Measurements from ENCODE around the gene DOP1A. TPM values are rescaled to one million over a fixed set of nuclear protein-coding genes. Genes with fewer than 3 reads are reported as not detected.
A peak's percentile ranks its signal among the peaks of the same experiment; 100 is the strongest.

Gene DOP1A
- total RNA-seq, 1 donor from 2014 or later: 19.3 TPM

DNA sequence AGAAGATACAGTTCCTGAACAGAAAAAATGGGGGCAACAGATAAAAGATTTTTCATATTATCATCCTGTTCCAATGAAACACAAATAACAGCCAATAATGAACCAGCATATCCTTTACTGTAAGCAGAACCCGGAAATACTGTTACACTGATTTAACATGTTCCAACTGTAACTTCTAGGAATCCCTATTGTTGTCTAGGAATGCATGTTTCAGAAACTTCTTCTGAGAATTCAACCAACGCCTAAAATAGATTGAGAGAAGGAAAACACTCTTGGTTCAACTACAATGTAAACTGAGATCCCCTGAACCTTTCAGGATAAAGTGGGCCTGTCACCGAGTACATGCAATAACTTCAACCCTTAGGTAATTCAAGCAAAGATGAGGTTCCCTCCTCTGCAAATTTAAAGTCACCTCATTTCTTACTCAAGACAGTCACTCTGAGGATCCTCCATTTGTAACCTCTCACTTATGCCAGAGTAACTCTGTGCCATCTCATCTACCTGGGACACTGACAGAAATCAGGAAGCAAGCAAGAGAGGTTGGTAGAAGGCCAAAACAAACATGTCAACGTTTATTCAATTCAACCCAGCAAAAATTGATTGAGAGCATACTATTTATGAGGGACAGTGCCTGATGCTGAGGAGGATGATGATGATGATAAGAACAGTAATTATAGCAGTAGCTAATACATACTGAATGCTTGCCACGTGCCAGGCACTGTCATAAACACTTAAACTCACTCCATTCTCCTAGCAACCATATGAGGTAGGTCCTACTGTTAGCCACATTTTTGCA, 15.9 kb upstream of the DOP1A start:
- peaks cover 0 to 5% (median 2%) of the 10 kb centered on the region in 3 donors for H3K36me3 ChIP-seq (ENCODE audit: control insufficient read depth in 3 of 3, insufficient read depth in 3 of 3, low read length in 3 of 3)
- no peak overlapping the region for H3K4me3 ChIP-seq (ENCODE audit: low read length in 3 of 3)
- no peaks in the 10 kb centered on the region for H3K9me3 ChIP-seq (ENCODE audit: control insufficient read depth in 3 of 3, low read length in 3 of 3)
- no peaks in the 10 kb centered on the region for H3K4me1 ChIP-seq (ENCODE audit: control insufficient read depth in 3 of 3, insufficient read depth in 3 of 3, low read length in 3 of 3)
- no peak overlapping the region for H3K27ac ChIP-seq (ENCODE audit: low read depth, low read length)
- no peak overlapping the region for H3K9ac ChIP-seq (ENCODE audit: low read depth in 1 of 3, low read length in 3 of 3)
- no peaks in the 10 kb centered on the region for H3K27me3 ChIP-seq (ENCODE audit: control insufficient read depth in 3 of 3, insufficient read depth in 3 of 3, low read length in 3 of 3)

DNA sequence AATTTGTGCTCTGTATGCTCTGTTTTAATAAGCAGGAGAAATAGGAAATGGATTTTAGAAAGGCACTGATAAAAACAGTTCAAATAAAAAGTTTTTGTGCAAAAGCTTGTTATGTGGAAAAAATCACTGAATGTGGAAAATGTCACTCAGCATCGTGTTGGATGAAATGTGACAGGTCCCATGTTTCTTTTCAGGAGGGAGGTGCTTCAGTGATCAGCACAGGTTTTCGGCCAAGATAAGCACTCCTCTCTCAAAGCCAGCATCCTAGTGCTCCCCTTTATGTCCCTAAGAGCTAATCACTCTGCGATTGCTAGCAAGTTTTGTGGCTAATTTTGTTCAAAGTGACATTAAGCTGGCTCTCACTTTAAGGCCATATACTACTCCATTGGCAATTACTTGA, 13.8 kb upstream of the DOP1A start:
- no peak overlapping the region for H3K4me3 ChIP-seq (ENCODE audit: low read length in 3 of 3)
- no peak overlapping the region for H3K27ac ChIP-seq (ENCODE audit: low read depth, low read length)
- no peaks in the 10 kb centered on the region for H3K9me3 ChIP-seq (ENCODE audit: control insufficient read depth in 3 of 3, low read length in 3 of 3)
- H3K4me1 ChIP-seq (ENCODE audit: control insufficient read depth in 3 of 3, insufficient read depth in 3 of 3, low read length in 3 of 3): no peaks in the 10 kb centered on the region
- H3K27me3 ChIP-seq (ENCODE audit: control insufficient read depth in 3 of 3, insufficient read depth in 3 of 3, low read length in 3 of 3): no peaks in the 10 kb centered on the region
- no peak overlapping the region for H3K9ac ChIP-seq (ENCODE audit: low read depth in 1 of 3, low read length in 3 of 3)
- peaks cover 0 to 6% (median 4%) of the 10 kb centered on the region in 3 donors for H3K36me3 ChIP-seq (ENCODE audit: control insufficient read depth in 3 of 3, insufficient read depth in 3 of 3, low read length in 3 of 3)

DNA sequence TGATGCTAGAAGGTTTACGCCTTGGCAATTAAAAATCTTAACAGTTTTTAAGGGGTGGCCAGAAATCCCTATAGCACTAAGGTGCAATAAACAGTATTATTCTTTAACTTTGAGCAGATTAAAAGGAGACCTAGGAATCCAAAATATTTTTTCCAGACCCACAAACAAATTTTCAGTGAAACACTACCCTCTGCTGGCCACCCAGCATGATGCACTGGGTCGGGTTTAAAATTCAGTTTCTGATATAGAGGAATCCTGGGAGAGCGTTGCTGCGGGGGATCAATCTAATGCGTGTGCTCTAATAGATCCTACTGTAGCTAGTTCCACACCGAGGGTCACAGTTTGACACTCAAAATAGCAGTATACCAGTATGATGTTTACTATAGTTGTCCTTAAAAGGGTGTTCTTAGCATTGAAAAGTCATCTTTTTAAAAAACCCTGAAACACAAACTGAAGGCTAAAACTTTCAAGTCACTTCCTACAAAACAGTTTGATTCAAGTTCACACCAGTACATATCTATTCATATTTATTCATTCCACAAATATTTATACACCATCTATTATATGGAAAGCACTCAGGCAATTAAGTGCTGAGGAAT, 12.0 kb upstream of the DOP1A start:
- no peak overlapping the region for H3K4me3 ChIP-seq (ENCODE audit: low read length in 3 of 3)
- H3K36me3 ChIP-seq (ENCODE audit: control insufficient read depth in 3 of 3, insufficient read depth in 3 of 3, low read length in 3 of 3): peaks cover 0 to 6% (median 4%) of the 10 kb centered on the region in 3 donors
- no peaks in the 10 kb centered on the region for H3K4me1 ChIP-seq (ENCODE audit: control insufficient read depth in 3 of 3, insufficient read depth in 3 of 3, low read length in 3 of 3)
- H3K27me3 ChIP-seq (ENCODE audit: control insufficient read depth in 3 of 3, insufficient read depth in 3 of 3, low read length in 3 of 3): no peaks in the 10 kb centered on the region
- no peak overlapping the region for H3K27ac ChIP-seq (ENCODE audit: low read depth, low read length)
- no peaks in the 10 kb centered on the region for H3K9me3 ChIP-seq (ENCODE audit: control insufficient read depth in 3 of 3, low read length in 3 of 3)
- H3K9ac ChIP-seq (ENCODE audit: low read depth in 1 of 3, low read length in 3 of 3): no peak overlapping the region

DNA sequence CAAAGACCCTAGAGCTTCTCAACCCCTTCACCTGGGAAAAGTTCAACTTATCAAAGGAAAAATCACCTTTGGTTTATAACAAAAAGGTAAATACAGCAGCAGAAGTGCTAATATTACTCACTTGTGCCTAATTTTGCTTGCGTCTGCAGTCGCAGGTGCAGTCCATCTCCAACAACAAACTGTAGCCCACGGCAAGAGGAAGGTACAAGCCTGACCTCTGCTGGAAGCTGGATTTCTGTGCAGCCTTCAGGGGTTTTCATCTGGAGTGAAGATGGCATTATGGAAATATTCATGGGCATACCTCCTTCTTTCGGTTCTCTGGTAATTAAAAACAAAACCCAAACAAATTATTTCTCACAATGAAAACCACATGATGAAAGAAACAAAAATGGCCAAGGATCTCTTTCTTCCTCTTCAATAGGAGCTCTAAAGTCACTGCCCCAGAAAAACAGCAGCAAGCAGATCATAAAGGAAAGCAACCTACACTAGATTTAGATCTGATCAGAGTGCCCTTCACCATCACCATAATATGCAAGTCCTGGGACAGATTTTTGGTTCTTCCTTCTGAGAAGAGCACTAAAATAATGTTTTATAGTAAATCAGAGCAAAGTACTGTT, 9.7 kb upstream of the DOP1A start:
- Histone ChIP-seq H3K36me3 (ENCODE audit: control insufficient read depth in 3 of 3, insufficient read depth in 3 of 3, low read length in 3 of 3) (peaks cover 0 to 6% (median 4%) of the 10 kb centered on the region in 3 donors), H3K27ac (ENCODE audit: low read depth, low read length) (no peak overlapping the region), H3K9ac (ENCODE audit: low read depth in 1 of 3, low read length in 3 of 3) (no peak overlapping the region), H3K4me3 (ENCODE audit: low read length in 3 of 3) (no peak overlapping the region), H3K4me1 (ENCODE audit: control insufficient read depth in 3 of 3, insufficient read depth in 3 of 3, low read length in 3 of 3) (no peaks in the 10 kb centered on the region), H3K27me3 (ENCODE audit: control insufficient read depth in 3 of 3, insufficient read depth in 3 of 3, low read length in 3 of 3) (no peaks in the 10 kb centered on the region), H3K9me3 (ENCODE audit: control insufficient read depth in 3 of 3, low read length in 3 of 3) (no peaks in the 10 kb centered on the region)

DNA sequence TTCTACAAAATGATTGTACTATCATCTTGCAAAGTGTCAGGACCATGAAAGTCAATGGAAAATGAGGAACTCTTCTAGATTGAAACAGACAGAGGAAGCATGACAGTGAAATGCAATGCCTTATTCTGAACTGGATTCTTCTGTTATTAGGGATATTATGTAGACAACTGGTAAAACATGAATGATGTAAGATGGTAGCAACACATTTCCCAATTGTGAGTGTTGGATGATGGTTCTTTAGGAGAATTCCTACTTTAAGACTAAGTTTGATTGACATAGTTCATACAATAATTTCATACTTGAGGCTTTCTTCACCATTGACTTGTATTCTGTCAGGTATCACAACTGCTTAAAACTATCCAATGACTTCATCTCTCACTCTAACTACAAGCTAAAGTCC, 6.3 kb upstream of the DOP1A start:
- Histone ChIP-seq H3K9me3 (ENCODE audit: control insufficient read depth in 3 of 3, low read length in 3 of 3) (no peaks in the 10 kb centered on the region), H3K9ac (ENCODE audit: low read depth in 1 of 3, low read length in 3 of 3) (no peak overlapping the region), H3K36me3 (ENCODE audit: control insufficient read depth in 3 of 3, insufficient read depth in 3 of 3, low read length in 3 of 3) (peaks cover 0 to 5% (median 4%) of the 10 kb centered on the region in 3 donors), H3K4me1 (ENCODE audit: control insufficient read depth in 3 of 3, insufficient read depth in 3 of 3, low read length in 3 of 3) (peaks cover 0 to 7% (median 5%) of the 10 kb centered on the region in 3 donors), H3K27ac (ENCODE audit: low read depth, low read length) (no peak overlapping the region), H3K27me3 (ENCODE audit: control insufficient read depth in 3 of 3, insufficient read depth in 3 of 3, low read length in 3 of 3) (no peaks in the 10 kb centered on the region), H3K4me3 (ENCODE audit: low read length in 3 of 3) (no peak overlapping the region)

DNA sequence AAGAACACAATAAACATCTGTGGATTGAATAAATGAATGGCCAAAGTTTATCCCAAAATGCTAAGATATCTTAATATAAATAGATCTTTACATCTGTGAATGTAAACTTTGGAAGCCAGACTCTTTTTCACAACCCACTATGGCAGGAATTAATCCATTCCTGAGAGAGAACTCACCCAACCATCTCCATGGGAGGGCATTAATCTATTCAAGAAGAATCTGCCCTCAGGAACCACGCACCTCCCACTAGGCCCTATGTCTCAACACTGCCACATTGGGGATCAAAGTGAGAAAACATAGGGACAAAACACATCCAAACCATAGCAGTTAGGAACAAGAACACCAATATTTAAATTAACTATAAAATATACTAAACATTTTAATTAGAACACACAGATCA, 5.2 kb upstream of the DOP1A start:
- H3K27me3 ChIP-seq (ENCODE audit: control insufficient read depth in 3 of 3, insufficient read depth in 3 of 3, low read length in 3 of 3): no peaks in the 10 kb centered on the region

DNA sequence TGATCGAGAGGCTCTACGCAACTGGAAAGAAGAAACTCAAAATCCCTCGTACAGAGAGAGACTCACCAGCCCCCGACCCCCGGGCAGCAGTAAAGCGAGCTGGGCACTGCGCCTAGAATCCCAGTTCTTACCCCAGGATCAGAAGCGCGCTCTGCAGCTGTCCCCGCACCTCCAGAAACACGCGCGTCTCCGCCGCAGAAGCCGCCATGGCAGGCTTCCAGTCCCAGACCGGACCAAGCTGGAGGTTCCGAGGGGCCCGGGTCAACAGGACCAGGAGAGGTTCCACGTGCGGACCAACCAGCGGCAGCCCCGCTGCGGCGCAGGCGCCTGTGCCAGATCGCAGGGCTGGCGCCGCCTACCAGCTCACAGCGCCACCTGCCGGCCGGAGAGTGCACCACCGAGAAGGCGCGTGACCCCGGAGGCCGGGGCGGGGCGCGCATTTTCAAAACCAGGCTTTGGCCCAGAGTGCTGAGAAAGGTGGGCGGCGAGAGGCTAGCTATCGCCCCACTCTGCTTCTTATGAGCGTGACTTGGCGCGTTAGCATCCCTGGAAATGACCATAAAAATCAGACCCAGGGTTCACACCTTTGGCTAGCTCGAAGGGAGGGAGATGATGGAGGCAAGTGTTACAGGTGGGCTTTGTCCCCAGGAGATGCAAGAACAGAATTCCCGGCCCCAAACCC, 1.8 kb upstream of the DOP1A start, which contains the start of gene UBE3D:
TSS of gene UBE3D (minus strand) at position 331 of the 682 bp plus-strand sequence. CDS start at position 208, 123 bp downstream.
- Histone ChIP-seq H3K27ac (ENCODE audit: low read depth, low read length) (peak within 1 kb of the TSS; percentile 44), H3K4me1 (ENCODE audit: control insufficient read depth in 3 of 3, insufficient read depth in 3 of 3, low read length in 3 of 3) (peaks cover 7 to 15% (median 8%) of the 10 kb centered on the region in 3 donors), H3K4me3 (ENCODE audit: low read length in 3 of 3) (peak within 1 kb of the TSS; percentile 90 to 92 (median 91)), H3K9ac (ENCODE audit: low read depth in 1 of 3, low read length in 3 of 3) (peak within 1 kb of the TSS; percentile 86 to 90 (median 89)), H3K9me3 (ENCODE audit: control insufficient read depth in 3 of 3, low read length in 3 of 3) (no peaks in the 10 kb centered on the region), H3K27me3 (ENCODE audit: control insufficient read depth in 3 of 3, insufficient read depth in 3 of 3, low read length in 3 of 3) (no peaks in the 10 kb centered on the region), H3K36me3 (ENCODE audit: control insufficient read depth in 3 of 3, insufficient read depth in 3 of 3, low read length in 3 of 3) (no peaks in the 10 kb centered on the region)

More for the DNA sequence above, 5.2 kb upstream of the DOP1A start:
- no peaks in the 10 kb centered on the region for H3K9me3 ChIP-seq (ENCODE audit: control insufficient read depth in 3 of 3, low read length in 3 of 3)
- H3K36me3 ChIP-seq (ENCODE audit: control insufficient read depth in 3 of 3, insufficient read depth in 3 of 3, low read length in 3 of 3): peaks cover 0 to 3% (median 0%) of the 10 kb centered on the region in 3 donors
- H3K9ac ChIP-seq (ENCODE audit: low read depth in 1 of 3, low read length in 3 of 3): no peak overlapping the region
- H3K4me1 ChIP-seq (ENCODE audit: control insufficient read depth in 3 of 3, insufficient read depth in 3 of 3, low read length in 3 of 3): peaks cover 0 to 7% (median 5%) of the 10 kb centered on the region in 3 donors
- no peak overlapping the region for H3K27ac ChIP-seq (ENCODE audit: low read depth, low read length)
- H3K4me3 ChIP-seq (ENCODE audit: low read length in 3 of 3): no peak overlapping the region

DNA sequence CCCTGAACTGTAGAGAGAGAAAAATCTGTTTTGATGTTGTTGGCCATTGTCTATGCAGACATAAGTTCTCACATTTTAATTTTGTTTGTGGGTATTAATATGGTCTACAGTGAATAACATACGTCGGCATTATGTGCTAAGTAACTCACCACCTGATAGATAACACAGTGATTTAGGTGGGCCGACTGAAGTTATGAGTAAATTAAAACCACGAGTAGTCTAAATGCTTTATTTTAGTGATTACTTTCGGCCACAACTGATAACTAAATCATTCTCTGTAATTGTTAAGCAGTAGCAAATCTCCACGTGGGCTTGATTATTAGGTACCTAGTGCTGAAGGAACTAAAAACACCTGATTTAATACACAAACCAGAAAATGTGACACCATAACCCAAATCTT, 1.1 kb downstream of the DOP1A start:
- Histone ChIP-seq H3K27ac (ENCODE audit: low read depth, low read length) (peak overlapping the region; percentile 80), H3K27me3 (ENCODE audit: control insufficient read depth in 3 of 3, insufficient read depth in 3 of 3, low read length in 3 of 3) (no peaks in the 10 kb centered on the region), H3K4me3 (ENCODE audit: low read length in 3 of 3) (peak overlapping the region; percentile 84 to 90 (median 89)), H3K9ac (ENCODE audit: low read depth in 1 of 3, low read length in 3 of 3) (peak overlapping the region; percentile 88 to 91 (median 89)), H3K9me3 (ENCODE audit: control insufficient read depth in 3 of 3, low read length in 3 of 3) (no peaks in the 10 kb centered on the region), H3K4me1 (ENCODE audit: control insufficient read depth in 3 of 3, insufficient read depth in 3 of 3, low read length in 3 of 3) (peaks cover 7 to 15% (median 8%) of the 10 kb centered on the region in 3 donors), H3K36me3 (ENCODE audit: control insufficient read depth in 3 of 3, insufficient read depth in 3 of 3, low read length in 3 of 3) (no peaks in the 10 kb centered on the region)

DNA sequence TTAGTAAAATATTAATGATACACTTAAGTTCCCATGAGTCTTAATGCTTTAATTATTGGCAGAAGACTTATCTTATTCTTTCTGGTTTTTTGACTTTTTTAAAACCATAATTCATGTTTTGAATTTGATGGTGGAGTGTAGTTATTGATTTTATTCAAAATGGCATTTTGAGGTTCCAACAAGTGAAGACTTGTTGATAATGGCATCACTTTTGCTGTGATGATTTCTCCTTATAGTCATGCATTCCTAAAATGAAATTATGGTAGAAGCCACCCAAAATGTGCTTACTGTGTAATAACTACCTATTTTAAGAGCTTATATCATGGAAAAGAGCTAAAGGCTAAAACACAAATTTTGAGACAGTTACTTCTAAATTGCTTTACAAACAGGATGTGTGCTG, 2.2 kb downstream of the DOP1A start:
- Histone ChIP-seq H3K9me3 (ENCODE audit: control insufficient read depth in 3 of 3, low read length in 3 of 3) (no peaks in the 10 kb centered on the region), H3K4me1 (ENCODE audit: control insufficient read depth in 3 of 3, insufficient read depth in 3 of 3, low read length in 3 of 3) (peaks cover 4 to 15% (median 8%) of the 10 kb centered on the region in 3 donors), H3K27ac (ENCODE audit: low read depth, low read length) (no peak overlapping the region), H3K9ac (ENCODE audit: low read depth in 1 of 3, low read length in 3 of 3) (peak overlapping the region in 1 of 3 donors; percentile 3), H3K4me3 (ENCODE audit: low read length in 3 of 3) (no peak overlapping the region), H3K27me3 (ENCODE audit: control insufficient read depth in 3 of 3, insufficient read depth in 3 of 3, low read length in 3 of 3) (no peaks in the 10 kb centered on the region), H3K36me3 (ENCODE audit: control insufficient read depth in 3 of 3, insufficient read depth in 3 of 3, low read length in 3 of 3) (no peaks in the 10 kb centered on the region)
